ENCODE data around the gene STK17A. TPM values are rescaled to one million over a fixed set of nuclear protein-coding genes. Genes with fewer than 3 reads are reported as not detected.

Gene STK17A
- total and polyA plus RNA-seq, 2 of the 8 experiments (the other 6 are each of a cell fraction or from before 2014, with no cell fraction given): 2.2 to 12.2 TPM

DNA sequence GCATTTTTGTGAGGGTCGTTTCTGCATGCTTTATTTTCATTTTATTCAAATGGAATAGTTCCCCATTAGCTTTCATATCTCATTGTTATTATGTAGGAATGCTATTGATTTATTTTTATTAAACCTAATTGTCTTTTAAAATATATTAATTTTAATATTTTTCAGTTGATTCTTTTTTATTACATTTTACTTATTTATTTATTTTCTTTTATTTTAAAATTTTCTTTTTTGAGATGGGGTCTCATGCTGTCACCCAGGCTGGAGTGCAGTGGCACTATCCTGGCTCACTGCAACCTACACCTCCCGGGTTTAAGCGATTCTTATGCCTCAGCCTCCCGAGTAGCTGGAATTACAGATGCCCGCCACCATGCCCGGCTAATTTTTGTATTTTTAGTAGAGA is 7.4 kb upstream of the STK17A start:
- Histone ChIP-seq H2BK15ac (ENCODE audit: low read length) (no peak overlapping the region), H3K18ac (ENCODE audit: extremely low read depth, low read length) (no peak overlapping the region), H3K23ac (ENCODE audit: insufficient read length) (no peak overlapping the region), H2AFZ (ENCODE audit: low read length) (no peak overlapping the region), H3K14ac (ENCODE audit: insufficient read length) (no peak overlapping the region), H3K36me3 (ENCODE audit: control insufficient read depth in 2 of 4, insufficient read depth in 4 of 4, low read length in 3 of 4) (no peaks in the 10 kb centered on the region), H2AK5ac (ENCODE audit: low read depth, low read length) (no peak overlapping the region), H3K23me2 (ENCODE audit: low read depth, low read length) (no peaks in the 10 kb centered on the region), H3K4me2 (ENCODE audit: insufficient read depth in 1 of 2, low read depth in 2 of 2, low read length in 2 of 2) (no peak overlapping the region), H2BK12ac (ENCODE audit: low read depth, low read length) (no peak overlapping the region), H3K9ac (replicated peaks in 1 of 4; ENCODE audit: extremely low read depth in 1 of 4, low read depth in 3 of 4, low read length in 3 of 4) (no peak overlapping the region), H3K4me1 (replicated peaks in 1 of 4; ENCODE audit: control insufficient read depth in 3 of 4, insufficient read depth in 4 of 4, low read length in 3 of 4) (peaks cover 0 to 3% (median under 1%) of the 10 kb centered on the region in 4 experiments; a peak in 1 of 7 replicates), H2BK5ac (ENCODE audit: low read depth, low read length) (no peak overlapping the region), H2BK120ac (replicated peaks; ENCODE audit: low read depth, low read length) (no peak overlapping the region), H2BK20ac (ENCODE audit: low read length) (no peak overlapping the region), H4K91ac (replicated peaks; ENCODE audit: insufficient read length, low read length) (no peak overlapping the region), H4K8ac (ENCODE audit: extremely low read depth, insufficient read depth, low read length) (no peak overlapping the region), H3K9me3 (ENCODE audit: insufficient read depth in 2 of 2, low read depth in 1 of 2, low read length in 1 of 2) (no peaks in the 10 kb centered on the region), H3K4ac (replicated peaks; ENCODE audit: insufficient read length, low read depth, low read length) (no peak overlapping the region), H3K27ac (ENCODE audit: low read depth, low read length) (no peak overlapping the region), H3K79me2 (ENCODE audit: control insufficient read depth in 1 of 2, insufficient read depth in 2 of 2, low read length in 2 of 2) (no peaks in the 10 kb centered on the region), H3K4me3 (ENCODE audit: extremely low read depth in 1 of 4, insufficient read depth in 2 of 4, low read depth in 3 of 4, low read length in 4 of 4) (no peak overlapping the region), H4K5ac (ENCODE audit: insufficient read length, low read depth, low read length) (no peak overlapping the region), H3K79me1 (ENCODE audit: low read depth, low read length) (no peaks in the 10 kb centered on the region), H3K56ac (replicated peaks; ENCODE audit: insufficient read length, low read depth, low read length) (no peak overlapping the region), H4K20me1 (replicated peaks in 1 of 2; ENCODE audit: control insufficient read depth in 1 of 2, insufficient read depth in 2 of 2, low read length in 2 of 2) (no peaks in the 10 kb centered on the region), H3K27me3 (replicated peaks in 1 of 4; ENCODE audit: control insufficient read depth in 3 of 4, extremely low read depth in 1 of 4, insufficient read depth in 3 of 4, low read length in 3 of 4) (no peaks in the 10 kb centered on the region)
- ChIA-PET POLR2A (ENCODE audit: partially characterized antibody) (no interaction called here), CTCF (ENCODE audit: partially characterized antibody) (interaction anchor here (1.2 kb wide), 1 partner anchor 263 kb away, joined by 3 read pairs; no protein-coding TSS in a partner anchor)
- WGBS, 2 experiments (ENCODE audit: extremely low coverage in 1 of 2, insufficient coverage in 1 of 2, insufficient read length in 1 of 2, insufficient replicate concordance in 2 of 2, low coverage in 1 of 2, low lambda C conversion rate in 2 of 2, missing lambda C conversion rate in 1 of 2): 93% methylated on average over 6 of the region's 6 CpGs; no CpG with 5 or more reads in 1 of the 2 experiments
- FAIRE-seq: no peak
- DNase-seq (ENCODE audit: low read depth in 1 of 2, low spot score in 2 of 2): no peak
